ENCODE data around the gene SLC25A43.

DNA sequence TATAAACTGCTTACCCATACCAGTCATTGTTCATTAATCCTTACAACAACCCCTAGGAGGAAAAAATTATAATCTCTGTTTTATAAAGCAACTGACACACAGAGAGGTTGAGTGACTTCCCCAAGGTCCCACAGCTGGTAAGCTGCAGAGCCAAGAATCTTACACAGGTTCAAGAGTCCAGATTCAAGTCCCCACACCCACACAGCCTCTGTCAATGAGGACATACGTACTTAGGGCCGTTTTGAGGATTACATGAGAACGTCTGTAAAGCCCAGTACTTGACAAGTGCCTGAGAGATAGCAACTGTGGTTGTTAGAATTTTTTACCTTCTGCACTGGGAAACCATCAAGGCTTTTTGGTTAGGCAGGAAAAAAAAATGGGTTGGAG lies 556 bp upstream of the SLC25A43 start:
- TF ChIP-seq SP2 (IDR thresholded peaks at IDR 0.05; ENCODE audit: low read length) (no peak), CREB1 (IDR thresholded peaks at IDR 0.05) (no peak), EP300 (IDR thresholded peaks at IDR 0.05; ENCODE audit: borderline replicate concordance in 1 of 2, low read depth in 2 of 2, low read length in 2 of 2) (no peak), CEBPB (IDR thresholded peaks at IDR 0.05; ENCODE audit: low read depth, low read length) (no peak), POLR2A (IDR thresholded peaks at IDR 0.05; ENCODE audit: control extremely low read depth in 1 of 2, low read depth in 2 of 2, low read length in 2 of 2) (no peak), CTCF (IDR thresholded peaks at IDR 0.05; ENCODE audit: control extremely low read depth in 1 of 3, insufficient read depth in 1 of 3, low read depth in 1 of 3, low read length in 3 of 3) (no peak), KDM1A (IDR thresholded peaks at IDR 0.05; ENCODE audit: borderline replicate concordance, low read length) (no peak), TCF12 (IDR thresholded peaks at IDR 0.05; ENCODE audit: low read depth, low read length) (no peak), TAF1 (IDR thresholded peaks at IDR 0.05; ENCODE audit: low read depth, low read length) (no peak)
